Measurements from ENCODE around the gene KIAA0930.

DNA sequence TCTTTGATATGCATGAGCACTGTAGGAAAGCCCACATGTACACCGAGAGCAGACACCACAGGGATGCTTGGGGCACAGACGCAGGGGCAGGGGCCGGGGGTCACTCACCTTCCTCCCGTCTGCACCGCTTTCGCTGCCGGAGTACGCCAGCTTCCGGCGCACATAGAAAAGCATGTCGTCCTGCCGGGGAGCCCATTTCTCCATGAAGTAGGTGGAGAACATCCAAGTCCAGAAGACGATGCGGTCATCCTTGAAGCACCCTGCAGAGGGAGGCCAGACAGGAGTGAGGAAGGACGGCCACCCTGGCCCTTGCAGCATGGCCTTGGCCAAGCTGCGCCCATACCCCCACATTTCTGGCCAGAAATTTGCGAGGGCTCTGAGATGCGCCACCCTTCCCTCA lies 28.8 kb downstream of the KIAA0930 start:
- TF ChIP-seq, protein P1, sequence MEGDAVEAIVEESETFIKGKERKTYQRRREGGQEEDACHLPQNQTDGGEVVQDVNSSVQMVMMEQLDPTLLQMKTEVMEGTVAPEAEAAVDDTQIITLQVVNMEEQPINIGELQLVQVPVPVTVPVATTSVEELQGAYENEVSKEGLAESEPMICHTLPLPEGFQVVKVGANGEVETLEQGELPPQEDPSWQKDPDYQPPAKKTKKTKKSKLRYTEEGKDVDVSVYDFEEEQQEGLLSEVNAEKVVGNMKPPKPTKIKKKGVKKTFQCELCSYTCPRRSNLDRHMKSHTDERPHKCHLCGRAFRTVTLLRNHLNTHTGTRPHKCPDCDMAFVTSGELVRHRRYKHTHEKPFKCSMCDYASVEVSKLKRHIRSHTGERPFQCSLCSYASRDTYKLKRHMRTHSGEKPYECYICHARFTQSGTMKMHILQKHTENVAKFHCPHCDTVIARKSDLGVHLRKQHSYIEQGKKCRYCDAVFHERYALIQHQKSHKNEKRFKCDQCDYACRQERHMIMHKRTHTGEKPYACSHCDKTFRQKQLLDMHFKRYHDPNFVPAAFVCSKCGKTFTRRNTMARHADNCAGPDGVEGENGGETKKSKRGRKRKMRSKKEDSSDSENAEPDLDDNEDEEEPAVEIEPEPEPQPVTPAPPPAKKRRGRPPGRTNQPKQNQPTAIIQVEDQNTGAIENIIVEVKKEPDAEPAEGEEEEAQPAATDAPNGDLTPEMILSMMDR (IDR thresholded peaks at IDR 0.05; ENCODE audit: borderline replicate concordance, extremely low read depth, low read length, poor library complexity, severe bottlenecking) = no peak
- no peak for TF ChIP-seq EZH2 (IDR thresholded peaks at IDR 0.05; ENCODE audit: borderline replicate concordance, low read depth, low read length, severe bottlenecking)

Data from DND-41 (cell line).